IMR-90 (cell line): Measurements from ENCODE around the gene PCSK2. TPM values are rescaled to one million over a fixed set of nuclear protein-coding genes. Genes with fewer than 3 reads are reported as not detected.

Source experiments
- ATAC-seq: fragments of 200-7000 bp; cut with Tn5 transposase; 2 replicates; pipeline ENCODE4 v1.9.1; 2020; ENCODE audit warnings: low read depth, mild to moderate bottlenecking, moderate library complexity
- BruUV-seq: library from RNA; stranded (reverse); fragments of 400-500 nt; replicated peaks from 2 replicates; lab custom pipeline; 2021; lab: Mats Ljungman, UMichigan
- CTCF ChIA-PET: fragments of 300-600 bp; formaldehyde crosslinking; extraction: SDS; loops from one replicate; lab custom pipeline; 2021; ENCODE audit warnings: antibody characterized with exemption; lab: Yijun Ruan, JAX
- POLR2A ChIA-PET: fragments of 300-600 bp; sonication (Branson Sonifier 250); formaldehyde crosslinking; loops from one replicate; lab custom pipeline; 2022; ENCODE audit warnings: antibody characterized with exemption; ENCODE audit not compliant: unreplicated experiment; lab: Charles Lee
- DNase-seq: peaks from one replicate; pipeline ENCODE4 v3.0.0; 2013
- H2AFZ ChIP-seq: replicated peaks from 2 replicates; pipeline ENCODE3; 2013; ENCODE audit warnings: low read length, mild to moderate bottlenecking; ENCODE audit not compliant: poor library complexity
- H2AK5ac ChIP-seq: 2 replicates; pipeline ENCODE4 v1.6.1; 2013; ENCODE audit warnings: low read depth, low read length, inconsistent platforms
- H2AK9ac ChIP-seq: replicated peaks from 2 replicates; pipeline ENCODE3; 2013; ENCODE audit warnings: mild to moderate bottlenecking, low read depth, low read length, moderate library complexity; ENCODE audit not compliant: poor library complexity
- H2BK120ac ChIP-seq: 2 replicates; pipeline ENCODE4 v1.6.1; 2013; ENCODE audit warnings: low read depth, low read length, inconsistent platforms
- H2BK15ac ChIP-seq: 3 replicates; pipeline ENCODE4 v1.6.1; 2013; ENCODE audit warnings: low read depth, low read length, inconsistent platforms
- H2BK20ac ChIP-seq: 2 replicates; pipeline ENCODE4 v1.6.1; 2013; ENCODE audit warnings: low read depth, mild to moderate bottlenecking, inconsistent platforms, low read length, moderate library complexity
- H2BK5ac ChIP-seq: 2 replicates; pipeline ENCODE4 v1.6.1; 2013; ENCODE audit warnings: mild to moderate bottlenecking, low read depth, low read length, inconsistent platforms; ENCODE audit not compliant: poor library complexity, severe bottlenecking
- H3K14ac ChIP-seq: replicated peaks from 2 replicates; pipeline ENCODE4 v1.6.1; 2013; ENCODE audit warnings: low read depth, low read length, inconsistent platforms
- H3K18ac ChIP-seq: 2 replicates; pipeline ENCODE4 v1.6.1; 2013; ENCODE audit warnings: low read depth, low read length, control low read depth
- H3K23ac ChIP-seq: 2 replicates; pipeline ENCODE4 v1.6.1; 2013; ENCODE audit warnings: low read depth, low read length, inconsistent platforms
- H3K27ac ChIP-seq: 2 replicates; pipeline ENCODE4 v1.5.1; 2013; ENCODE audit warnings: mild to moderate bottlenecking, control low read depth, low read length; ENCODE audit not compliant: insufficient read depth
- H3K27me3 ChIP-seq: 2 replicates; pipeline ENCODE4 v1.6.1; 2013; ENCODE audit warnings: low read length; ENCODE audit not compliant: control insufficient read depth, insufficient read depth
- H3K36me3 ChIP-seq: 2 replicates; pipeline ENCODE4 v1.6.1; 2013; ENCODE audit warnings: low read length, mixed read lengths; ENCODE audit not compliant: control insufficient read depth, insufficient read depth
- H3K4ac ChIP-seq: 2 replicates; pipeline ENCODE4 v1.6.1; 2013; ENCODE audit warnings: low read depth, low read length, inconsistent platforms
- H3K4me1 ChIP-seq: 2 replicates; pipeline ENCODE4 v1.6.1; 2013; ENCODE audit warnings: low read length, mixed read lengths; ENCODE audit not compliant: control insufficient read depth, insufficient read depth
- H3K4me2 ChIP-seq: 2 replicates; pipeline ENCODE4 v1.6.1; 2013; ENCODE audit warnings: low read depth, mild to moderate bottlenecking, control low read depth, low read length, moderate library complexity
- H3K4me3 ChIP-seq: 2 replicates; pipeline ENCODE4 v1.5.1; 2013; ENCODE audit warnings: low read depth, mild to moderate bottlenecking, control low read depth, low read length, moderate library complexity; ENCODE audit not compliant: insufficient read depth
- H3K56ac ChIP-seq: 2 replicates; pipeline ENCODE4 v1.6.1; 2013; ENCODE audit warnings: low read length, inconsistent platforms; ENCODE audit not compliant: insufficient read depth; ENCODE audit errors: extremely low read depth
- H3K79me1 ChIP-seq, 2 experiments: 2 replicates each; pipeline ENCODE4 v1.6.1; 2013; ENCODE audit warnings: low read length in 2 of 2, inconsistent platforms in 1 of 2, low read depth in 1 of 2
- H3K9ac ChIP-seq: 2 replicates; pipeline ENCODE4 v1.6.1; 2013; ENCODE audit warnings: low read depth, low read length, control low read depth
- H3K9me1 ChIP-seq: 2 replicates; pipeline ENCODE4 v1.6.1; 2013; ENCODE audit warnings: low read length, inconsistent platforms; ENCODE audit not compliant: insufficient read depth
- H3K9me3 ChIP-seq: 2 replicates; pipeline ENCODE4 v1.6.1; 2013; ENCODE audit warnings: low read length; ENCODE audit not compliant: control insufficient read depth, insufficient read depth
- H4K20me1 ChIP-seq: 2 replicates; pipeline ENCODE4 v1.6.1; 2013; ENCODE audit warnings: low read length, inconsistent platforms; ENCODE audit not compliant: insufficient read depth
- H4K5ac ChIP-seq: 2 replicates; pipeline ENCODE4 v1.6.1; 2013; ENCODE audit warnings: mild to moderate bottlenecking, low read depth, low read length, control low read depth
- H4K8ac ChIP-seq, 2 experiments: 2 replicates each; pipeline ENCODE4 v1.6.1; 2013; ENCODE audit warnings: low read depth in 2 of 2, low read length in 2 of 2, control low read depth in 1 of 2, inconsistent platforms in 1 of 2
- H4K91ac ChIP-seq: 2 replicates; pipeline ENCODE4 v1.6.1; 2013; ENCODE audit warnings: low read depth, low read length, inconsistent platforms; ENCODE audit not compliant: insufficient read depth
- CTCF ChIP-seq: conservative IDR thresholded peaks from 2 replicates; pipeline ENCODE4 v1.5.1; 2012; ENCODE audit warnings: mild to moderate bottlenecking, low read depth, low read length, improper control_type of control experiment
- FOS ChIP-seq: fragments of 150-350 bp; IDR thresholded peaks from 2 replicates; pipeline ENCODE4 v1.6.1; 2016; ENCODE audit warnings: low read depth, low read length
- MAFK ChIP-seq: IDR thresholded peaks from 2 replicates; pipeline ENCODE4 v1.6.1; 2012; ENCODE audit warnings: low read depth, low read length, improper control_type of control experiment
- NFE2L2 ChIP-seq: fragments of 150-350 bp; IDR thresholded peaks from 2 replicates; pipeline ENCODE4 v1.6.1; 2016; ENCODE audit warnings: low read depth, mild to moderate bottlenecking, low read length
- RAD21 ChIP-seq: IDR thresholded peaks from 2 replicates; pipeline ENCODE4 v1.6.1; 2012; ENCODE audit warnings: low read length, improper control_type of control experiment
- RFX5 ChIP-seq: IDR thresholded peaks from 2 replicates; pipeline ENCODE4 v1.8.0; 2012; ENCODE audit warnings: low read depth, mild to moderate bottlenecking, low read length, moderate library complexity
- WGBS, 2 experiments: methylation state at CpG; one replicate each; pipeline versions ENCODE4 v1.1.5 to v1.1.7; 2013; ENCODE audit warnings: missing lambda C conversion rate in 2 of 2; ENCODE audit not compliant: insufficient read length in 1 of 2; ENCODE audit errors: extremely low coverage in 2 of 2; 5-methylcytosine and 5-hydroxymethylcytosine counted together
- dilution Hi-C: fragments of 300-500 bp; cut with HindIII; formaldehyde crosslinking; loops from one replicate; pipeline ENCODE4 v1.14.3; 2018; ENCODE audit warnings: low sequenced_read_pairs; ENCODE audit not compliant: unreplicated experiment
- in situ Hi-C: fragments of 300-500 bp; cut with MboI; formaldehyde crosslinking; loops from 3 replicates; pipeline ENCODE4 v1.14.3; 2019; ENCODE audit warnings: low sequenced_read_pairs, inconsistent platforms, mixed read lengths
- intact Hi-C: fragments of 100-400 bp; cut with micrococcal nuclease; formaldehyde crosslinking; loops from 2 replicates; pipeline ENCODE4 v1.10.0; 2022
- polyA plus RNA-seq, 3 experiments: library from polyadenylated mRNA; depleted of rRNA; stranded (reverse); fragments of >200 nt; gene quantifications; 2 replicates each; pipeline ENCODE4 v1.2.3, GENCODE V29; 2012; ENCODE audit warnings: low replicate concordance in 1 of 3
- total RNA-seq: library from RNA; depleted of rRNA; stranded (reverse); fragments of >200 nt; gene quantifications from 2 replicates; pipeline ENCODE4 v1.2.3, GENCODE V29; 2012

The PCSK2 gene
- total and polyA plus RNA-seq, 2 of the 4 experiments (the other 2 are of a cell fraction), result not detected

DNA sequence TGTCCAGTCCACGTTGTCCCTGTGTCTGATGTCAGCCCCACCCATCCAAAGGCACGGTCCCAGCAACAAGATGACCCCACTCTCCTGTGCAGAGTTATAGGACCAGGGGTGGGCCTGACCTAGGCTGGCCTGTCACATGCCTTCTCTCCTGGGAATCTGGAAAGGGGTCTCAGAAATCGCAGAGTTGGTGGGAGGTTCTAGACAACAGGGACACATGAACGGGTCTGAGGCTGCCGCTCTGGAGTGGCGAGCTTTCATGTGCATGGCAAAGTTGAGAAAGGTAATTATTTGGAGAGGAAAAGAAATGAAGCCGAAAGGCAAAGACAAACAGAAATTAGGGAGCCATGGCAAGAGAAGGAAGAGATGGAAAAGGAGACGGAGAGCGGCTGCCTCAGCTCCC is 274.9 kb downstream of the PCSK2 start:
- H2BK20ac ChIP-seq, result no peak overlapping the region
- intact Hi-C loops, result loop anchor here (10.0 kb wide), 1 partner anchor 113 kb away; no protein-coding TSS in a partner anchor
- no peak overlapping the region for H2AFZ ChIP-seq
- no peaks in the 10 kb centered on the region for H3K9me1 ChIP-seq
- H3K9me3 ChIP-seq, result no peaks in the 10 kb centered on the region
- no peak overlapping the region for H2BK15ac ChIP-seq
- H3K4me2 ChIP-seq, result no peak overlapping the region
- no peak overlapping the region for H3K56ac ChIP-seq
- H3K4ac ChIP-seq, result no peak overlapping the region
- DNase-seq (no peak), ATAC-seq (no peak)
- no peak overlapping the region for H2AK5ac ChIP-seq
- H4K91ac ChIP-seq, result no peak overlapping the region
- dilution Hi-C loops, result no loop called here
- H3K9ac ChIP-seq, result no peak overlapping the region
- no peaks in the 10 kb centered on the region for H4K20me1 ChIP-seq
- POLR2A ChIA-PET, result no interaction called here
- H3K79me1 ChIP-seq, result no peaks in the 10 kb centered on the region
- no peak overlapping the region for H4K8ac ChIP-seq
- H3K23ac ChIP-seq, result no peak overlapping the region
- TF ChIP-seq NFE2L2 (no peak), RFX5 (no peak), FOS (no peak), CTCF (no peak), RAD21 (no peak), MAFK (no peak)
- H3K14ac ChIP-seq, result no peak overlapping the region
- H2AK9ac ChIP-seq, result no peak overlapping the region
- CTCF ChIA-PET, result interaction anchor here (0.7 kb wide), 1 partner anchor 819 kb away, joined by 4 read pairs; no protein-coding TSS in a partner anchor
- no peak overlapping the region for H3K4me3 ChIP-seq
- no peak overlapping the region for H2BK120ac ChIP-seq
- peaks cover 10% of the 10 kb centered on the region; the same call in 1 of the 2 replicates for H3K27me3 ChIP-seq
- 88% methylated on average over 3 of the region's 9 CpGs; no CpG with 5 or more reads in 1 of the 2 experiments for WGBS, 2 experiments
- no peak overlapping the region for H3K18ac ChIP-seq
- BruUV-seq, result no TSS peak
- H3K27ac ChIP-seq, result no peak overlapping the region
- in situ Hi-C loops, result loop anchor here (10.0 kb wide), 1 partner anchor 773 kb away; no protein-coding TSS in a partner anchor
- H4K5ac ChIP-seq, result no peak overlapping the region
- no peak overlapping the region for H2BK5ac ChIP-seq
- H3K36me3 ChIP-seq, result no peaks in the 10 kb centered on the region
- peaks cover 8% of the 10 kb centered on the region; the same call in 1 of the 2 replicates for H3K4me1 ChIP-seq
